T-helper 1 cell treated with Interleukin-12 subunit alpha and Interleukin-12 subunit beta and Interleukin-4 antibody, amounts not matched to agents 30 ng/mL and 1 ng/mL, for 36 hours (primary cell): ENCODE results near the gene DPM3. TPM values are rescaled to one million over a fixed set of nuclear protein-coding genes. Genes with fewer than 3 reads are reported as not detected.

Experiments used
- intact Hi-C: fragments of 100-400 bp; cut with micrococcal nuclease; formaldehyde crosslinking; loops from one replicate; pipeline ENCODE4 v1.15.1; 2024
- total RNA-seq: library from RNA; stranded (reverse); gene quantifications from 2 replicates; pipeline ENCODE4 v1.2.3, GENCODE V29; 2022

Gene DPM3
- 35.7 and 38.4 TPM in 2 replicates for total RNA-seq

GRCh38 chr1:155139895-155140629 lies at the start of gene DPM3:
Gene DPM3 (minus strand): TSS chr1:155140531. CDS start chr1:155140240, 291 bp downstream.
- intact Hi-C loops, result loop anchor here (1.0 to 5.0 kb wide), 6 partner anchors 32 to 914 kb away; partner anchors contain the start of genes EFNA4, FLAD1, LAMTOR2 and RUSC1

GRCh38 chr1:155189926-155190325 lies 49.6 kb upstream of the DPM3 start:
- intact Hi-C loops, result loop anchor here (5.0 kb wide), 2 partner anchors 183 to 1317 kb away; no protein-coding TSS in a partner anchor

GRCh38 chr1:155188268-155188667 lies 47.9 kb upstream of the DPM3 start:
- intact Hi-C loops, result no loop called here

GRCh38 chr1:155187456-155187891 lies 47.1 kb upstream of the DPM3 start:
- intact Hi-C loops, result no loop called here

- intact Hi-C loops, result no loop called here
These were observed 46.6 kb upstream of the DPM3 start for GRCh38 chr1:155186794-155187455.

- intact Hi-C loops, result no loop called here
These were observed 45.9 kb upstream of the DPM3 start for GRCh38 chr1:155186067-155186793.

- intact Hi-C loops, result no loop called here
These were observed 45.4 kb upstream of the DPM3 start for GRCh38 chr1:155185783-155186066.

GRCh38 chr1:155184835-155185782 lies 44.8 kb upstream of the DPM3 start:
- intact Hi-C loops, result no loop called here

GRCh38 chr1:155184351-155184811 lies 44.0 kb upstream of the DPM3 start:
- intact Hi-C loops, result no loop called here

GRCh38 chr1:155183775-155184221 lies 43.5 kb upstream of the DPM3 start:
- intact Hi-C loops, result no loop called here

- intact Hi-C loops, result no loop called here
These were observed 41.8 kb upstream of the DPM3 start for GRCh38 chr1:155182052-155182550.

GRCh38 chr1:155181371-155182051 lies 41.2 kb upstream of the DPM3 start:
- intact Hi-C loops, result no loop called here

- intact Hi-C loops, result no loop called here
These were observed 39.0 kb upstream of the DPM3 start for GRCh38 chr1:155179112-155180031.

- intact Hi-C loops, result no loop called here
These were observed 38.2 kb upstream of the DPM3 start for GRCh38 chr1:155178441-155179111.

GRCh38 chr1:155177918-155178281 lies 37.6 kb upstream of the DPM3 start:
- intact Hi-C loops, result loop anchor here (2.0 kb wide), 1 partner anchor 145 kb away; no protein-coding TSS in a partner anchor

GRCh38 chr1:155177192-155177917 lies 37.0 kb upstream of the DPM3 start:
- intact Hi-C loops, result loop anchor here (2.0 kb wide), 1 partner anchor 145 kb away; no protein-coding TSS in a partner anchor

- intact Hi-C loops, result loop anchor here (1.0 to 2.0 kb wide), 6 partner anchors 17 to 416 kb away; partner anchors contain the start of gene THBS3
These were observed 36.3 kb upstream of the DPM3 start for GRCh38 chr1:155176544-155177071.
